HG03354 (cell line): ENCODE data around the gene DNAI1.

Source experiments
- ATAC-seq: cut with Tn5 transposase; IDR thresholded peaks from one replicate; pipeline ENCODE4 v1.9.1; 2021; ENCODE audit warnings: mild to moderate bottlenecking; ENCODE audit not compliant: unreplicated experiment, poor library complexity, severe bottlenecking

The DNAI1 gene

GRCh38 chr9:34568774-34569173 is 110.2 kb downstream of the DNAI1 start:
- no peak for ATAC-seq

- ATAC-seq, result no peak
Measured at GRCh38 chr9:34570376-34570775, 111.8 kb downstream of the DNAI1 start.
